HTR-8/SVneo (cell line): ENCODE measurements around the gene TCEA2.
A peak's percentile ranks its signal among the peaks of the same experiment; 100 is the strongest.
"Not testable (repeated sequence)": the region's sequence is repeated elsewhere in the genome, so short reads cannot be mapped to it uniquely, and the experiment has no call there.

Experiments used
- DNase-seq: peaks from one replicate; pipeline ENCODE4 v3.0.0; 2011; ENCODE audit warnings: low spot score, mixed read lengths; ENCODE audit not compliant: insufficient read length
- FAIRE-seq: peaks from 2 replicates; lab custom pipeline; 2011; peaks lifted over from hg19 to GRCh38; lab: Jason Lieb, UNC

The TCEA2 gene

GRCh38 chr20:64117432-64117777 is 54.4 kb downstream of the TCEA2 start:
- not testable (repeated sequence) for FAIRE-seq, DNase-seq

- DNase-seq: no peak
- no peak for FAIRE-seq
Observed at GRCh38 chr20:64119301-64119680, 56.3 kb downstream of the TCEA2 start.

- DNase-seq: no peak
- peak; percentile 38 for FAIRE-seq
Observed at GRCh38 chr20:64119681-64120341, 56.8 kb downstream of the TCEA2 start.

- DNase-seq (no peak), FAIRE-seq (peak; percentile 26)
Observed at GRCh38 chr20:64121586-64121985, 58.6 kb downstream of the TCEA2 start.
